HT-29 (cell line): ENCODE results near the gene TGFBR1. TPM values are rescaled to one million over a fixed set of nuclear protein-coding genes. Genes with fewer than 3 reads are reported as not detected.
"Not testable (repeated sequence)": the region's sequence is repeated elsewhere in the genome, so short reads cannot be mapped to it uniquely, and the experiment has no call there.

ENCODE experiments used
- DNase-seq: peaks from one replicate; pipeline ENCODE4 v3.0.0-alpha.2; 2015; ENCODE audit warnings: low spot score
- small RNA-seq: library from RNA; depleted of rRNA; stranded (forward); fragments of <200 nt; gene quantifications from one replicate; pipeline ENCODE3, GENCODE V24; 2014
- total RNA-seq: library from RNA; depleted of rRNA; stranded (reverse); fragments of >200 nt; shearing (Covaris generic); gene quantifications from 2 replicates; pipeline ENCODE4 v1.2.3, GENCODE V29; 2014; rRNA removed

Gene TGFBR1
- total RNA-seq, 1 experiment from 2014 or later: 4.7 TPM

GRCh38 chr9:99189186-99189585 lies 84.3 kb downstream of the TGFBR1 start:
- DNase-seq: no peak

DNA sequence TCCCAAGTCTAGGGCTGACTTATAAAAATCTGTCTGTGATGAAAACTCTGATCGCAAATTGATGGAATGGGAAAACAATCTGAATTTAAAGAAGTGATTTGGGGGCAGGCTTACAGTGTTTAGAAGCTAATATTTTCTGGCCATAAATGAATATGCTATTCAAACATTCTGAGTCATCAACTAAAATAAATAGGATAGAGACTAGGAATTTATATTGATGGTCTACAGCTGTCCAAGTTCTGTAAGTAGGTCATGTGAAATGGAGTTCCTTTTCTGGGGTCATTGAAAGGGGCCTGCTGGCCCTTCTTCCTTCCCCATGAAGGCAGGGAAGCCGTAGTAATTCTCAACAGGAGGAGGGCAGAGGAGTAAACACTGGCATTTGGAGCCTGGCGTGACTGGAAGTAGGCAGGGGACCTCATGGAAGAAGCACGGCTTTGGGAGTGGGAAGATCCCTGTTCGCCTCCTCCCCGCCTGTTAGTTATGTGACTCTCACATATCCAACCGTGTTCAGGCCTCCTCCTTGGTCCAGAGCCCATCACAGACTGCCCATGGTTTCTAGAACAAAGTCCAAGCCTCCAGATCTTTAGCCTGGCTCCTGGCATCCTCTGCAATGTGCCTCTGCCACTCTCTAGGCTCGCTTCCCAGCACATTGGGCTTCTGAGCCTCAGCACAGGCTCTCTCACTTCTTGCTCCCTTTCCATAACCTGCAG lies 85.1 kb downstream of the TGFBR1 start:
- DNase-seq: no peak

DNA sequence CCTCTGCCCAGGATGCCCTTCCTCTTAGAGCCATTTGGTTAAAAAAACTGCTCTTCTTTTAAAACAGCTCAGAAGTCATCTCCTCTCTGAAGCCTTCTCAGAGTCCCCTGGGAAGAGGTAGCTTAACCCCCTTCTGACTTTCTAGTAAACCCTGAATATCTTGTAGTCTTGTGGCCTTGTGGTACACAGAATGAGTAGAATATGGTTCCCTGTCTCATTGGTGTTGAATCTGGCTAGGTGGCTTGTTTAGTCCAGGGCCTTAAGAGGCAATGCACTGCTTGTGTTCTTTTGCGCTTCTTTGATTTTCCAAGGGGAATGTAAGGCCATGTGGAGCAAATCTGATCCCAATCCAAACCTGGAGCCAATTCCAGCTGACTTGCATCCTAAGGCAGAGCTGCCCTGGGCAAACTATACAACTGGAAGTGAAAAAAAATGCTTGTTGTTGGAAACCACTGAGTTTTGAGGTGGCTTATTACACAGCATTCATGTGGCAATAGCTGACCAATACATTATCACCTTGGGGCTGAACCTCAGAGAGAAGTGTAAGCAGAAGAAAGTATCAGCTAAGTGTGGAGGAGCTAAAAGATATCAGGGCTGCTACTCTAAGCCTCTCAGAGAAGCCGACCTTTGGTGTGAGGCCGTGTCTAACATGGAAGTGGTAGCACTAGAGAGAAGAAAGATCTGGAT lies 85.8 kb downstream of the TGFBR1 start:
- DNase-seq: no peak

- peak; percentile 6 for DNase-seq
Measured at GRCh38 chr9:99192786-99193465, 88.0 kb downstream of the TGFBR1 start.

GRCh38 chr9:99193466-99193821 lies 88.5 kb downstream of the TGFBR1 start:
- no peak for DNase-seq

GRCh38 chr9:99196484-99196883 lies 91.6 kb downstream of the TGFBR1 start:
- DNase-seq: not testable (repeated sequence)

DNA sequence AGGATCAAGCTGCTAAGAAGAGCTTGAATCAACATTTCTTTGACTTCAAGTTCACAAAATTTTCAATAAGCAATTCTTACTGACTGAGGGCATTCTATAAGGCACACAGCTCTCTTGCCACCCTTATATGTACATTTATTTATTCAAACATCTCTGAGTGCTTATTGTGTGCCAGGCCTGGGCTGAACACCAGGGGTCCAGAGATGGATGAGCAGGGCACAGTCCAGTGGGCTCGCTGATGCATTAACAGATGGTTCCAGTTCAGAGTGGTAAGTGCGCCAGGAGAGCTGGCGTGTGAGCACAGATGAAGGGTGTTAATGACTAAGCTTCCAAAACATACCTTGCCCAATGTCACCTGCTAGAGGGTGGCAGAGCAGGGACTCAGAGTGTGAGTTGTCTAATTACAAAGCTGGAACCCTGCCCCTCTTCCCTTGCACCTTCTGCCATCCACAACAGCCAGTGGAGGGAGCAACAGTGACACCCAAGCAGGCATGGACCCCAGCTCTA lies 92.3 kb downstream of the TGFBR1 start:
- DNase-seq: no peak

GRCh38 chr9:99197987-99198386 lies 93.1 kb downstream of the TGFBR1 start:
- DNase-seq: no peak

- no peak for DNase-seq
Measured at GRCh38 chr9:99199938-99200539, 95.1 kb downstream of the TGFBR1 start.

GRCh38 chr9:99201603-99202002 lies 96.7 kb downstream of the TGFBR1 start:
- DNase-seq: no peak

Small RNA genes within 50 kb of the gene (small RNA-seq; reads per million reads assigned to genes)
- not detected for gene RN7SL794P
- gene RNA5SP290: 0.86 reads per million, percentile 25 among the genes with 10 or more reads in this experiment

Other genes starting within 250 kb of the TGFBR1 start
- not detected in 2 replicates for gene COL15A1, start 161.2 kb upstream of the TGFBR1 start, total RNA-seq
- 41.3 and 43.0 TPM in 2 replicates for gene ALG2, start 116.8 kb downstream of the TGFBR1 start, total RNA-seq
- gene SEC61B, start 117.2 kb downstream of the TGFBR1 start, total RNA-seq: 116 and 125 TPM in 2 replicates